ENCODE measurements around the gene LTC4S.
A peak's percentile ranks its signal among the peaks of the same experiment; 100 is the strongest.

LTC4S gene

DNA sequence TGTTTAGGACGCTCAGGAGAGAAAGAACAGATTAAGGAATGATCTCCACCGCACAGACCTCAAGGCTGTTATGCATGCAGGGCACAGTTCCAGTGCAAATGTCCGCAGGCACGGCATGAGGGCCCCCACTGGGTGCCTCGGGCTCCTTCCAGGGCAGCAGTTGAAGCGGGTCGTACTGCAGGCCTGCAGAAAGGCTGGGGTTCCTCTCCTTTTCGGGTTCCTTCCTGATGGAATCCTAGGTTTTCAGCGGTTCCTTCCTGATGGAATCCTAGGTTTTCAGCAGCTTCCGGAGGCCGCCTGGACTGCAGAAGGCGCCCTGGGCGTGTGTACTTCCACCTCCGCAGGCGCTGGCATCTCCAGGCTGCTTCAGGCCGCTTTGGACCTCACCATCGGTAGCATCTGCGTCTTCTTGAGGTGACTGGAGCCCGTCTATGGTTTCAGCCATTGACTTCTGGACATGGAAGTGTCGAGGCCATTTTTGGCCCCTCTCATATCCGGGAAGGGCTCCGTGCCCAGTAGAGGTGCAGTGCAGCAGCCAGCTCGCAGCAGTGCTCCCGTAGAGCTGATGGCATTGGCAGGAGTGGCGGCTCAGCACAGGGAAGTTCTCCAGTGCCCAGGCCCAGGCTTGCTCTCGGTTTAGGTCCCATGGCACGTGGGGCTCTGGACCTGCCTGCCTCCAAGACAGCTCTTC is 18.5 kb downstream of the LTC4S start:
- no peak for DNase-seq (ENCODE audit: low read depth)

- no peak for DNase-seq (ENCODE audit: low read depth)
Observed at GRCh38 chr5:179812997-179813607, 19.3 kb downstream of the LTC4S start.

DNA sequence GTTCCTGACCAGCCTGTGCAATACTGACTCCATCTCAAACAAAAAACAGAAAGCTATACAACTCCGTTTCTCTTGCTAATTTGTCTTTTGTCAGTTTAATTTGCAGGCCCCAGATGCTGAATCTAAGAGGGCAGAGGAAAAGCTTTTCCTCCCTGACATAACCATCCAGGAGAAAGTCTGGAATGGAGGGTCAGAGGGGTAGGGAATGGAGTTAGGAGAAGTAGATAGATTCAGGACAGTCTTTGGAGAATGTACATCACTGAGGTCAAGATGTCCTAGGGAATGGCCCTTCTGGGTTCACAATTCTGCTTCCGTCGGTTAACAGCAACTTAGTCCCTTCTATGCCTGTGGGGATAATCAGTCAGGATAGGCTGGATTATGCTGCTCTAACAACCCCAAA is 20.3 kb downstream of the LTC4S start:
- no peak for DNase-seq (ENCODE audit: low read depth)

GRCh38 chr5:179815491-179816249 is 21.9 kb downstream of the LTC4S start:
- no peak for DNase-seq (ENCODE audit: low read depth)

GRCh38 chr5:179816401-179816795 is 22.6 kb downstream of the LTC4S start:
- no peak for DNase-seq (ENCODE audit: low read depth)

- no peak for DNase-seq (ENCODE audit: low read depth)
Observed at GRCh38 chr5:179816796-179817469, 23.1 kb downstream of the LTC4S start.

- DNase-seq (ENCODE audit: low read depth): no peak
Observed at GRCh38 chr5:179817470-179817840, 23.7 kb downstream of the LTC4S start.

GRCh38 chr5:179817890-179818745 is 24.3 kb downstream of the LTC4S start:
- DNase-seq (ENCODE audit: low read depth): no peak

DNA sequence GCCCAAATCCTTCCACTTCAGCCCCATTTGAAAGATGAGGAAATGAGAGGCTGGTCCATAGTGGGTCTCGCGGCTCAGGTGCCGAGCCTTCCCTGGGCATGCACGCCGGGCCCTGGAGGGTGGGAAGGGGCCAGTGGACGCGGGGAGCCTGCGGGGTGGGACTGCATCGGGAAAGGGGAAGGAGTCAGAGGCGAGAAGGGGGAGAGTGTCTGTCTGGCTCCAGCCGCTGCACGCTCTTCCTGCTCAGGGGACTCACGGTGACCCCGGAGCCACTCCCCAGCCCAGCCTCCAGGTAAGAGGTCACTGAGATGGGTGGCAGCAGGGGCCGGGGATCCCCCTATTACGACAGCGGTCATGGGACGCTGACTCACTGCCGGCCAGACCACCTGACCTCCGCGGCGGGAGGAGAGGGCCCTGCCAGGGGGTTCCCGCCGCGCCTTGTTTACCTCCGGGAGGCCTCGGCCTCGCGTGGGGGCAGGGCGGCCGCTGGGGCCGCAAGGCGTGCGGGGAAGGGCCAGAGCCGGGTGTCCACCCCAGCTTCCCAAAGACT is 25.0 kb downstream of the LTC4S start:
- peak; percentile 76 for DNase-seq (ENCODE audit: low read depth)

DNA sequence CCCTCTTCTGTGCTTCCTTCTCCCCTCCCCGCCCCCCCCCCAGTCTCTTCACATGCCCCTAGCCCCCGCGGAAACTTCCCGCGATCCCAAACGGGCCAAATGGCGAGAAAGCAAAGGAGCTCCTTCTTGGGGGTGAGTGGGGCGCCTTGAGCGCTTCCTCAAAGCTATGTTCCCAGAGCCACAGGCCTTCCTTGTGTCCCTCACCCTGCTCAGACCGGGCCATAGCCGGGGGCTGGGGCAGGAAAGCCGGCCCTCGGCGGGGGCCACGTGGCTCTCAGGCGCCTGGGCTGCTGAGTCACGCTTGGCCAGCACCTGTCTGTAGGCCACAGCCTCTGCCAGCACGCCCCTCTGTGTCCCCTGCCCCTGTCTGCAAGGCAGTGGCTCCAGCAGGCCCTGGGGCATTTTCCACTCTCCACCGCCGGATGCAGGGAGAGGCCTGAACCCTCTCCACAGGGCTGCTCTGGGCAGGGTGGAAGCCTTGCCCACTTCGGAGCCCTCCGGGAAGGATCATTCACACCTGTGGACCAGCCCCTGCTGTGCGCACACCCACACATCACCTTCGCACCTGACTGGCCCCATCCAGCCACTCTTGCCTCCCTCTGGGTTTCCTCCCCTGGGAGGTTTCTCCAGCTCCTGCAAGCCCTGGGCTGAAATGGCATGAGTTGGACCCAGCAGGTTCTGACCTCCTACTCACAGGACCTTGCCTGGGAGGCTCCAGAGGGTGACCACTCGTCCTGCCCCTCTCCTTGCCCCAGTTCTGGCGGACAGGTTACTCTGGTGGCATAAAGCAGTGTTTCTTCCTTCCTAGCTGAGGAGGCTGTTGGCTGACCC is 25.7 kb downstream of the LTC4S start:
- no peak for DNase-seq (ENCODE audit: low read depth)

DNA sequence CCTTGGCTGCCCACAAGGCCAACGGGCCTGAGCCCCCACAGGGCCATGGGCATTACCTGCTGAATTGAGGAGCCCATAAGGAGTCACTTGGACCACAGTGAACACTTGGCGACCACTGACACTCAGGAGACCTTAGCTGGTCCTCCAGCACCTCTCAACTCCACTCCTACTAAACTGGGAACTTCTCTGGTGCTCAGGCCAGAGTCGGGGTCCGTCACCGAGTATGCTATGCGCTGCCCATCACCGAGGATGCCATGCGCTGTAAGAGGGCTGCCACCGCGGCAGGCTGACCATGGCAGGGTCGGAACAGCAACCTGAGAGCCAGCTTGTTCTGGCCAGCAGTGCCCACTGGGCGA is 26.3 kb downstream of the LTC4S start:
- DNase-seq (ENCODE audit: low read depth): no peak

DNA sequence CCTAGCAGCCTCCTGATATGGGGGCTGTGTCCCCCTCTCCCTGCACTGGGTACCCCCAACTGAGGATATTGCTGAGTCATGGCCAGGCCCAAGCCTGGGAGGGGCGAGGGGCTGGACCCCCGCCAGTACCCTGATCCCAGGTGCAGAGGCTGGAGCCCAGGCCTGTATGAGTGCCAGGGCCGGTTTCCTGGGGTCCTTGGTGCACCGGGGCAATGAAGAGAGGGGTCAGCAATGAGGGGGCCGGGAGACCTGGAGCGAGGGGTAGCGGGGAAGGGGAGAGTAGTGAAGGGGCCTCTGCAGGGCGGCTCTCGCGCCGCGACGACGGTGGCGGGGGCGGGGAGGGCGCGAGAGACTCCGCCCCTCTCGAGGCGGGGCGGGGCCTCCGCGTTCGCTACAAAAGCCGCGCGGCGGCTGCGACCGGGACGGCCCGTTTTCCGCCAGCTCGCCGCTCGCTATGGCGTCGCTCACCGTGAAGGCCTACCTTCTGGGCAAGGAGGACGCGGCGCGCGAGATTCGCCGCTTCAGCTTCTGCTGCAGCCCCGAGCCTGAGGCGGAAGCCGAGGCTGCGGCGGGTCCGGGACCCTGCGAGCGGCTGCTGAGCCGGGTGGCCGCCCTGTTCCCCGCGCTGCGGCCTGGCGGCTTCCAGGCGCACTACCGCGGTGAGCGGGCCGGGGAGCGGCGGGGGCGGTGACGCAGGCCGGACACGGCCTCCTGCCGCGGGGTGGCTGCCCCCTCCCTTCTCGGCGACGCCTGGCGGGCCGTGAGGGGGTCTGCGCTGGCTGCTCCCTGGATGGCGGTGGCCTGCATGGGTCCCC is 26.9 kb downstream of the LTC4S start, which contains the start of gene SQSTM1:
Gene SQSTM1, plus strand, starts transcription at position 423 of the 815 bp plus-strand sequence. Its CDS starts 32 bp downstream, at position 455.
- DNase-seq (ENCODE audit: low read depth): peak; percentile 71

- peak; percentile 81 for DNase-seq (ENCODE audit: low read depth)
Observed at GRCh38 chr5:179821298-179822058, 27.7 kb downstream of the LTC4S start.

DNA sequence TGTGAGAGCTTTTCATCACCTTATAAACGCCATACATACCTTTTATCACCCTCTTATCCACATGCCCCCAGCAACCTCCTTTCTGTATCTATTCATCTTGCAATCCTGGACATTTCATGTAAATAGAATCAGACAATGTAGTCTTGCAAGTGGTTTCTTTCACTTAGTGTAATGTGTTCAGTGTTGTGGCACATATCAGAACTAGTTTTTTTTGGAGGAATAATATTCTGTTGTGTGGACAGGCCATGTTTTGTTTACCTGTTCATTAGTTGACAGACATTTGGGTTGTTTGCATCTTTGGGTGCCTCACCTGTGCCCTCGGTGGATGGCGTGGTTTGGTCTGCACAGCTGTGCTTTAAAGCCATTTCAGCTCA is 28.3 kb downstream of the LTC4S start:
- no peak for DNase-seq (ENCODE audit: low read depth)

DNA sequence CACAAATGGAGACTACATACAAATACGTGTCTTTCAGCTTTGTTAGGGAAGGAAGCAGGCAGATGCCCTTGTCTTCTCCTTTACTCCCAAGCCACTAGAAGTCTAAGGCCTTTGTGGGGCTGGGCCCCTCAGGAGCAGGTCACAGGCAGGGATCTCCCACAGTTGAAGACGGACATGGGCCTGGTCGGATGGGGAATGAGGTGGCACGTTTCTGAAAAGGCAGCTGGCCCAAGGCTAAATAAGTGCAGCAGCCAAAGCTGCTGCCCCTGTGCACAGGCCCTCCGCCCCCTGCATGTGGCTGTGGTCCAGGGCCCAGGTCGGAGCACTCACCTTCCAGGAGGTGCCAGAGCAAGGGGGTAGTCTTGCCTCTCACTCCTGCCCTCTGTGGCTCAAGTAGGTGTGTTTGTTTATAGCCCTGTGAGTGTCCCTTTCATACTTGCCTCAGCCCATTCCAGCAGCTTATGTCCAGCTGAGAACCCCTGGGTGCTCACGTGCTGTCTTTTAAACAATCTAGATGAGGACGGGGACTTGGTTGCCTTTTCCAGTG is 28.7 kb downstream of the LTC4S start:
- DNase-seq (ENCODE audit: low read depth): no peak

- no peak for DNase-seq (ENCODE audit: low read depth)
Observed at GRCh38 chr5:179823937-179824744, 30.4 kb downstream of the LTC4S start.

- DNase-seq (ENCODE audit: low read depth): no peak
Observed at GRCh38 chr5:179824745-179825112, 30.9 kb downstream of the LTC4S start.
